Fibroblast of the conjunctiva (primary cell): ENCODE data around the gene RILPL2.
A peak's percentile ranks its signal among the peaks of the same experiment; 100 is the strongest.
"Not testable (repeated sequence)": the region's sequence is repeated elsewhere in the genome, so short reads cannot be mapped to it uniquely, and the experiment has no call there.

ENCODE experiments used
- DNase-seq: peaks from one replicate; pipeline ENCODE4 v3.0.0-alpha.2; 2010; ENCODE audit warnings: low read depth

RILPL2 gene

GRCh38 chr12:123449856-123450255, 13.4 kb upstream of the RILPL2 start:
- DNase-seq, result no peak

GRCh38 chr12:123449249-123449733, 12.8 kb upstream of the RILPL2 start:
- no peak for DNase-seq

DNA sequence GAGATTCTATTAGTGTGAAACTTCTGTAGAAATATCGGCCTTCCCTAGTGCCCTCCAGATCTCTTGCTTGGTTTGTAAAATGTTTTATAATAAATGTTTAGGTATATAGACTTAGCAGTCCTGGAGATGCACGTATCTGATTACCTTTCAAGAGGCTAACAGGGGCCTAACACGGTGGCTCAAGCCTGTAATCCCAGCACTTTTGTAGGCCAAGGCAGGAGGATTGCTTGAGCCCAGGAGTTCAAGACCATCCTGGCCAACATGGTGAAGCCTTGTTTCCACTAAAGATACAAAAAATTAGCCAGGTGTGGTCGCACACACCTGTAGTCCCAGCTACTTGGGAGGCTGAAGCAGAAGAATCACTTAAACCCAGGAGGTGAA, 9.8 kb upstream of the RILPL2 start:
- DNase-seq, result no peak

DNA sequence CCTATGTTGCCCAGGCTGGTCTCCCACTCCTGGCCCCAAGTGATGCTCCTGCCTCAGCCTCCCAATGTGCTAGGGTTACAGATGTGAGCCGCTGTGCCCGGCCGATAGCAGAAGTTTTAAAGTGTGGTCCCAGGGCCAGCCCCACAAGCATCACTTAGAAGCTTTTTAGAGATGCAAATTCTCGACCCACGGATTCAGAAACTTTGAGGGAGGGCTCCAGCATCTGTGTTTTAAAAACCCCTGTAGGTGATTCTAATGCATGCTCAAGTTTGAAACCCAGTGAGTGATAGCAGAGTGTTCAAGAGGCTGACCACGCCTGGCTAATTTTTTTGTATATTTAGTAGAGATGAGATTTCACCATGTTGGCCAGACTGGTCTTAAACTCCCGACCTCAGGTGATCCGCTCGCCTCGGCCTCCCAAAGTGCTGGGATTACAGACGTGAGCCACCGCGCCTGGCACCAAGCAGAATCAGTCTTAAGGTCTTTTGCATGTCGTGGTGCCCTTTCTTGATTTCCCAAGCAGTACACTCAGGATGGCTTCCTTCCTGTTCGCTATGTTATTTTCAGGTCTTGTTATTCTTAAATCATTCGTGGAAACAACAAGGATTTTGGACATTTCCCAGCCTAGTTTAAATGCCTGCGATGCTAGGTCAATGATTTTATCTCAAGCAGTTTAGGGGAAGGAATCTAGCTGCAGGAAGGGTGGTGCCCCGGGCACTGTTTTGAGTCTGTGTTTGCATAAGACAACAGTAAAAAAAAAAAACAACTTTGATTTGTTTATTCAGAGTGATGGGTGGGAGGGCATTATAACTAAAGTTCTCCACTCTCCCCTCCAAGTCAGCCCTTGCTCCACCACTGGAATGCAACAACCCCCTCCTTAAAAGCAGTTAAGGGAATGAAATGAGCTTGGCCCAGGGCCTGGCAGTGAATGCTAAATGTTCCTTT, 9.2 kb upstream of the RILPL2 start:
- DNase-seq, result peak; percentile 43

DNA sequence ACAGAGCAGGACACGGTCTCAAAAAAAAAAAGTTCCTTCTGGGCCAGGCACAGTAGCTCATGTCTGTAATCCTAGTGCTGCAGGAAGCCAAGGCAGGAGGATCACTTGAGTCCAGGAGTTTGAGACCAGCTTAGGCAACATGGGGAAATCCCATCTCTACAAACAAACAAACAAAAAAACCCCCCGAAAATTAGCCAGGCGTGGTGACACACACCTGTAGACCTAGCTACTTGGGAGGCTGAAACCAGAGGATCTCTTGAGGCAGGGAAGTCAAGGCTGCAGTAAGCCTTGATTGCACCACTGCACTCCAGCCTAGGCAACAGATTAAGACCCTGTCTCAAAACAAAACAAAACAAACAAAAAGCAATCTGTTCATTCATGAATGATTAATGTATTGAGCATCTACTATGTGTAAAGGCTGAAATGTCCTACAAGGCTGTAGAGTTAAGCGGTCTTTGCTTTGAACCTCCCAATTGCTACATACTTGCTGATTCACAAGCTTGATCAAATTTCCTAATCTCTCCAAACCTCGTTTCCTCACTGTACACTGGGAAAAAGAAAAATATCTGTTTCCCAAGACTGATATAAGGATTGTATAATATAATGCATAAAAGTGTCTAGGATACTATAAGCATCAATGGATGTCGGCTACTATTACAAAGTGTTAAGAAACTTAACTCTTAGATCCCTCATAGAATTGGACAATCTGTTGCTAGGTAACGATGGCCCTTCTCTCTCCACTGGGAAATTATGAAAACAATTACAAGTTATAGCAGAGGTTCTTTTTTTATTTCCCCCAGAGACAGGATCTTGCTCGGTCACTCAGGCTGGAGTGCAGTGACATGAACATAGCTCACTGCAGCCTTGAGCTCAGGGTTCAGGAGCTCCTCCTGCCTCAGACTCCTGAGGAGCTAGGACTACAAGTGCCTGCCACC, 7.9 kb upstream of the RILPL2 start:
- DNase-seq, result peak; percentile 35

DNA sequence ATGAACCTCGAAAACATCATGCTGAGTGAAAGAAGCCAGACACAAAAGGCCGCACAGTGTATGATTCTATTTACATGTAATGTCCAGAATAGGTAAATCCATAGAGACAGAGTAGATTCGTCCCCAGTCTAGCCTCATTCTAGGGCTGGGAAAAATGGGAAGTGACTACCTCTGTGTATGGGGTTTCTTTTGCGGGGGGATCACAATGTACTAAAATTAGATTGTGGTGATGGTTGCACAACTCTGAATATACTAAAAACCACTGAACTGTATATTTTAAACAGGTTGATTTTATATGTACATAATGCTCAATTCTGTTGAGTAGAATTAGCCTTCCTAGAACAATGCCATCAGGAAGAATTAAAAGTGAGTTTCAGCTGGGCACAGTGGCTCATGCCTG, 6.3 kb upstream of the RILPL2 start:
- no peak for DNase-seq

GRCh38 chr12:123441523-123442164, 5.2 kb upstream of the RILPL2 start:
- DNase-seq, result no peak

- no peak for DNase-seq
These were observed 858 bp downstream of the RILPL2 start for GRCh38 chr12:123435636-123436016.

DNA sequence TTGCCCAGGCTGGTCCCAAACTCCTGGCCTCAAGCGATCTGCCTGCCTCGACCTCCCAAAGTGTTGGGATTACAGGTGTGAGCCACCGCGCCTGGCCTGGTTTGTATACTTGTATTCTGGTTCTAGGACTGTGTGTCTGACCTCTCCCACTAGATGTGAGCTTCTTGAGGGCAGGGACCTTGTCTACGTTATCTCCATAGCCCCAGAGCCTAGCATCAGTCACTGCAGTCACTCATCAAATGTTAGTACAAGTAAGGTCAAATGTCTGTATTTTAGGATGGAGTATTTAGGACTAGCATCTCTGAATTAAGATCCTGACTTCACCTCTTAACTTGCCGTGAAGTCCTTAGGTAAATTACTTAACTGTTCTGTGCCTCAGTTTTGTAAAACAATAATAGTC, 2.9 kb downstream of the RILPL2 start:
- no peak for DNase-seq

DNA sequence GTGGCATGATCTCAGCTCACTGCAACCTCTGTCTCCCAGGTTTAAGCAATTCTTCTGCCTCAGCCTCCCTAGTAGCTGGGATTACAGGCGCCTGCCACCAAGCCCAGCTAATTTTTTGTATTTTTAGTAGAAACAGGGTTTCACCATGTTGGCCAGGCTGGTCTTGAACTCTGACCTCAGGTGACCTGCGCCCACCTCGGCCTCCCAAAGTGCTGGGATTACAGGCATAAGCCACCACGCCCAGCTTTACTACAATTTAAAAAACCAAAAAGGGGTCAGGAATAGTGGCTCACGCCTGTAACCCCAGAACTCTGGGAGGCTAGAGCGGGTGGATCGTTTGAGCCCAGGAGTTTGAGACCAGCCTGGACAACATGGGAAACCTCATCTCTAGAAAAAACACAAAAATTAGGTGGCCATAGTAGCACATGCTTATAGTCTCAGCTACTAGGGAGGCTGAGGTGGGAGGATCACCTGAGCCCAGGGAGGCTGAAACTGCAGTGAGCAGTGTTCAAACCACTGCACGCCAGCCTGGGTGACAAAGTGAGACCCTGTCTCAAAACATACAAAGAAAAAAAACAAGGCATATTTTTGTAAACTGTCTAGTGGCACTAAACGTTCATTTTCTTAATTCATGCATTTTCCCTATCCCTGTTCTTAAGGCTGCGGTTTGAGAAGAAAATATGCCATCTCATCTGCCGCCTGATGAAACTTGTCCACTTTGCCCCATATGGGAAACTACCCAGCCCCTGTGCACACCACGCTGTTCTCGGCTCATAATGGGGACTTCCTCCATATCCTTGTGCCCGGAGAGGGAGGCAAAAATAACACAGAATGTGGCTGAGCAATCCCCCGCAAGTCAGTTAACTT, 4.3 kb downstream of the RILPL2 start:
- not testable (repeated sequence) for DNase-seq

DNA sequence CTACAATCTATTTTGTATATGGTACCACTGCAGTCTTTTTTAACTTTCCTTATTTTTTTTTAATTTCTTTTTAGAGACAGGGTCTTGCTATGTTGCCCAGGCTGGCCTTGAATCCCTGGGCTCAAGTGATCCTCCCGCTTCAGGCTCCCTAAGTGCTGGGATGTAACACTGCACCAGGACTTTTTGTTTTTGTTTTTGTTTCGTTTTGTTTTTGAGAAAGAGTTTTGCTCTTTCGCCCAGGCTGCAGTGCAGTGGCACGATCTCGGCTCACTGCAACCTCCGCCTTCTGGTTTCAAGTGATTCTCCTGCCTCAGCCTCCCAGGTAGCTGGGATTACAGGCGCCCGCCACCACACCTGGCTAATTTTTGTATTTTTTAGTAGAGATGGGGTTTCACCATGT, 7.4 kb downstream of the RILPL2 start:
- DNase-seq, result not testable (repeated sequence)

DNA sequence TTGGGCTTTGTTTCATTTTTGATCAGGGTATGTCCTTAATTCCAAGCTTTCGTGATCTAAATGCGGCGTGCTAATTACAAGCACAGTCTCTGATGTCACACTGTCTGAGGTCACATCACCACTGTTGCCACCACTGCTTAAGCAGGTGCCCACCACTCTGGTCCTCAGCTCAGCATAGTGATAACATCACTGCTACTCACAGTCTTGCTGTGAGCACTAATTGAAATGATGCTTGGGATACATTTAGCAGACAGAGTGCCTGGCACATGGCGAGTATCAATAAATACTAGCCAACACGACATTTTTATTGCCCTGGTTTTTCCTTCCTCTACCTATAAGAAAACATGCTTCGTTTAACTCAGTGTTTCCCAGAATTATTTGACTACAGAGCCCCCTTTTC, 7.9 kb downstream of the RILPL2 start:
- no peak for DNase-seq

GRCh38 chr12:123427036-123427769, 9.3 kb downstream of the RILPL2 start:
- DNase-seq, result no peak

GRCh38 chr12:123421314-123421713, 15.2 kb downstream of the RILPL2 start:
- DNase-seq, result no peak

- no peak for DNase-seq
These were observed 26.5 kb downstream of the RILPL2 start for GRCh38 chr12:123410041-123410412.

- DNase-seq, result not testable (repeated sequence)
These were observed 27.0 kb downstream of the RILPL2 start for GRCh38 chr12:123409284-123410040.

DNA sequence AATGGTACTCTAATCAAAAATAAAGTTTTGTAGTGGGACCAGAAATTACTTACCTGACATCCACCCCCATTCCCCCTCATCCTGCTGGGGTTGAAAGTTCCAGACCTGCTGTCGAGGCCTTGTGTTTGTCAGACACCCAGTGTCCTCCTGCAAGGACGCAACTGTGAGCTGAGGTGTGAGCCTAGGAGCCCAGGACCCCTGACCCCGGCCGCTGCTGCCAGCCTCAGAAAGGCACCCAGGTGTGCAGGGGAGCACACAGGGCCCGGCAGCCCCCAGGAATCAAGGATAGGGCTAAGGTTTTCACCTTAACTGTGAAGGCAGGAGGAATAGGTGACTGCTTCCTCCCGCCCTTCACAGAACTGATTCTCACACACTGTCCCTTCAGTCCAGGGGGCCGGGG, 27.9 kb downstream of the RILPL2 start:
- DNase-seq, result not testable (repeated sequence)

GRCh38 chr12:123407934-123408333, 28.6 kb downstream of the RILPL2 start:
- not testable (repeated sequence) for DNase-seq

- DNase-seq, result not testable (repeated sequence)
These were observed 29.2 kb downstream of the RILPL2 start for GRCh38 chr12:123407269-123407668.

- no peak for DNase-seq
These were observed 31.9 kb downstream of the RILPL2 start for GRCh38 chr12:123404581-123404980.
